ENCODE results near the gene KCNMB2.
"Not testable (repeated sequence)": the region's sequence is repeated elsewhere in the genome, so short reads cannot be mapped to it uniquely, and the experiment has no call there.

Gene KCNMB2

DNA sequence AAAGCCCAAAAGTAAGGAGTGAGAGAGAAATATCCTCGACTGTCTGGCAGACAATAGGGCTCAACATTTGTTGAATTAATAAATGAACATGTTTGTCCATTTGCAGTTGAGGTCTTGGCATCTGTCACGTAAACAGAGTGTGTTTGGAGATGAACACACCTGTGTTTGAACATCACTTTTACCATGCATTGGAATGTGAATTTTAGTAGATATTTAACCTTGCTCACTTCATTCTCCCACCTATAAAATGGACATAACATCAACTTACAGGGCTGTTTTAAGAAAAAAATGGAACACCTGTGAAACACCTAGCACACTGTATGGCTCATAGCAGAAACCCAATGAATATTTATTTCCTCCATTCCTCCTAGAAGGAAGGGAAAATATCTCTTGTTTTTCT lies 204.8 kb downstream of the KCNMB2 start:
- no peak for DNase-seq
- ATAC-seq (ENCODE audit: insufficient read depth, low read depth): no peak
- Histone ChIP-seq H3K79me2 (ENCODE audit: insufficient read depth, low read length) (no peaks in the 10 kb centered on the region), H3K4me3 (ENCODE audit: low read depth in 1 of 2, low read length in 2 of 2) (no peak overlapping the region), H3K36me3 (ENCODE audit: insufficient read depth, low read length) (no peaks in the 10 kb centered on the region), H3K4me2 (ENCODE audit: insufficient read depth, low read length) (no peak overlapping the region), H2AFZ (ENCODE audit: low read depth, low read length) (no peak overlapping the region), H4K20me1 (ENCODE audit: insufficient read depth, low read length) (no peaks in the 10 kb centered on the region), H3K4me1 (ENCODE audit: insufficient read depth, low read length) (no peaks in the 10 kb centered on the region), H3K9ac (ENCODE audit: low read depth, low read length) (no peak overlapping the region), H3K27ac (ENCODE audit: low read length) (no peak overlapping the region), H3K9me3 (ENCODE audit: insufficient read depth, low read length, severe bottlenecking) (no peaks in the 10 kb centered on the region), H3K27me3 (ENCODE audit: insufficient read depth, low read length, poor library complexity) (no peaks in the 10 kb centered on the region)
- no peak for TF ChIP-seq EZH2 (IDR thresholded peaks at IDR 0.05; ENCODE audit: borderline replicate concordance, low read depth, low read length, severe bottlenecking)
- TF ChIP-seq, protein P1, sequence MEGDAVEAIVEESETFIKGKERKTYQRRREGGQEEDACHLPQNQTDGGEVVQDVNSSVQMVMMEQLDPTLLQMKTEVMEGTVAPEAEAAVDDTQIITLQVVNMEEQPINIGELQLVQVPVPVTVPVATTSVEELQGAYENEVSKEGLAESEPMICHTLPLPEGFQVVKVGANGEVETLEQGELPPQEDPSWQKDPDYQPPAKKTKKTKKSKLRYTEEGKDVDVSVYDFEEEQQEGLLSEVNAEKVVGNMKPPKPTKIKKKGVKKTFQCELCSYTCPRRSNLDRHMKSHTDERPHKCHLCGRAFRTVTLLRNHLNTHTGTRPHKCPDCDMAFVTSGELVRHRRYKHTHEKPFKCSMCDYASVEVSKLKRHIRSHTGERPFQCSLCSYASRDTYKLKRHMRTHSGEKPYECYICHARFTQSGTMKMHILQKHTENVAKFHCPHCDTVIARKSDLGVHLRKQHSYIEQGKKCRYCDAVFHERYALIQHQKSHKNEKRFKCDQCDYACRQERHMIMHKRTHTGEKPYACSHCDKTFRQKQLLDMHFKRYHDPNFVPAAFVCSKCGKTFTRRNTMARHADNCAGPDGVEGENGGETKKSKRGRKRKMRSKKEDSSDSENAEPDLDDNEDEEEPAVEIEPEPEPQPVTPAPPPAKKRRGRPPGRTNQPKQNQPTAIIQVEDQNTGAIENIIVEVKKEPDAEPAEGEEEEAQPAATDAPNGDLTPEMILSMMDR (IDR thresholded peaks at IDR 0.05; ENCODE audit: borderline replicate concordance, extremely low read depth, low read length, poor library complexity, severe bottlenecking): no peak

DNA sequence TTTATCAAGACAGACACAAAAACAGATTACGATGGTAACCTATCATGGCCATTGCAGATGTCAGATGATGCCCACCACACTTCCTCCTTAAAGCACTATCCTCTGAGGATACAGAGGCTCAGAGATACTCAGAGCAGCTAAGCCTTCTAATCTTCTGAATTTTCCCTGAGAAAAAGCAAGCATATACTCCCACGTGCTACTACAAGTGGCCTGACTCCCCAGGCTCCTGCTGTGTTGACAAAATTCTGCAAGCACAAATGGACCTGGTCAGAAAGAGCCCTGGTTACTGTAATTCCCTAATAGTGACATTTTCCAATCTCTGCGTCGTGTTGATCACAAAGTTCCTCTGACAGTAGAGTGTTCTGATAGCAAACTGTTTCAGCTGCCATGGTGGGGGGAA lies 207.1 kb downstream of the KCNMB2 start:
- H3K9ac ChIP-seq (ENCODE audit: low read depth, low read length): no peak overlapping the region
- no peak overlapping the region for H2AFZ ChIP-seq (ENCODE audit: low read depth, low read length)
- H3K4me2 ChIP-seq (ENCODE audit: insufficient read depth, low read length): no peak overlapping the region
- H3K9me3 ChIP-seq (ENCODE audit: insufficient read depth, low read length, severe bottlenecking): no peaks in the 10 kb centered on the region
- no peaks in the 10 kb centered on the region for H4K20me1 ChIP-seq (ENCODE audit: insufficient read depth, low read length)
- no peaks in the 10 kb centered on the region for H3K36me3 ChIP-seq (ENCODE audit: insufficient read depth, low read length)
- DNase-seq: no peak
- no peak overlapping the region for H3K27ac ChIP-seq (ENCODE audit: low read length)
- TF ChIP-seq EZH2 (IDR thresholded peaks at IDR 0.05; ENCODE audit: borderline replicate concordance, low read depth, low read length, severe bottlenecking): no peak
- TF ChIP-seq, protein P1 (IDR thresholded peaks at IDR 0.05; ENCODE audit: borderline replicate concordance, extremely low read depth, low read length, poor library complexity, severe bottlenecking): no peak
- no peaks in the 10 kb centered on the region for H3K27me3 ChIP-seq (ENCODE audit: insufficient read depth, low read length, poor library complexity)
- H3K4me1 ChIP-seq (ENCODE audit: insufficient read depth, low read length): no peaks in the 10 kb centered on the region
- ATAC-seq (ENCODE audit: insufficient read depth, low read depth): no peak
- no peaks in the 10 kb centered on the region for H3K79me2 ChIP-seq (ENCODE audit: insufficient read depth, low read length)
- H3K4me3 ChIP-seq (ENCODE audit: low read depth in 1 of 2, low read length in 2 of 2): no peak overlapping the region

DNA sequence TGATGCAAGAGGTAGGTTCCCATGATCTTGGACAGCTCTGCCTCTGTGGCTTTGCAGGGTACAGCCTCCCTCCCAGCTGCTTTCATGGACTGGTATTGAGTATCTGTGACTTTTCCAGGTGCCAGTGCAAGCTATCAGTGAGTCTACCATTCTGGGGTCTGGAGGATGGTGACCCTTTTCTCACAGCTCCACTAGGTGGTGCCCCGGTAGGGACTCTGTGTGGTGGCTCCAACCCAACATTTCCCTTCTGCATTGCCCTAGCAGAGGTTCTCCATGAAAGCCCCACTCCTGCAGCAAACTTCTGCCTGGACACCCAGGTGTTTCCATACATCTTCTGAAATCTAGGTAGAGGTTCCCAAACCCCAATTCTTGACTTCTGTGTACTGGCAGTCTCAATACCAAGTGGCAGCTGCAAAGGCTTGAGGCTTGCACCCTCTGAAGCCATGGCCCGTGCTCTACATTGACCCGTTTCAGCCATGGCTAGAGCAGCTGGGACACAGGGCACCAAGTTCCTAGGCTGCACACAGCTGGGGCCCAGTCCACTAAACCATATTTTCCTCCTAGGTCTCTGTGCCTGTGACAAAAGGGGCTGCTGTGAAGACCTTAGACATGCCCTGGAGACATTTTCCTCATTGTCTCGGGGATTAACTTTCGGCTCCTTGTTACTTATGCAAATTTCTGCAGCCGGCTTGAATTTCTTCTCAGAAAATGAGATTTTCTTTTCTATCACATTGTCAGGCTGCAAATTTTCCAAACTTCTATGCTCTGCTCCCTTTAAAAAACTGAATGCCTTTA lies 209.8 kb downstream of the KCNMB2 start:
- H4K20me1 ChIP-seq (ENCODE audit: insufficient read depth, low read length); H3K4me2 ChIP-seq (ENCODE audit: insufficient read depth, low read length); H2AFZ ChIP-seq (ENCODE audit: low read depth, low read length); H3K4me3 ChIP-seq (ENCODE audit: low read depth in 1 of 2, low read length in 2 of 2); H3K79me2 ChIP-seq (ENCODE audit: insufficient read depth, low read length); H3K27me3 ChIP-seq (ENCODE audit: insufficient read depth, low read length, poor library complexity); H3K4me1 ChIP-seq (ENCODE audit: insufficient read depth, low read length); ATAC-seq (ENCODE audit: insufficient read depth, low read depth); H3K9me3 ChIP-seq (ENCODE audit: insufficient read depth, low read length, severe bottlenecking); H3K9ac ChIP-seq (ENCODE audit: low read depth, low read length); H3K27ac ChIP-seq (ENCODE audit: low read length); H3K36me3 ChIP-seq (ENCODE audit: insufficient read depth, low read length): not testable (repeated sequence)
- TF ChIP-seq, protein P1 (IDR thresholded peaks at IDR 0.05; ENCODE audit: borderline replicate concordance, extremely low read depth, low read length, poor library complexity, severe bottlenecking): peak; percentile 23
- DNase-seq: peak; percentile 7

Data from DND-41 (cell line).